ENCODE data around the gene WDR64. TPM values are rescaled to one million over a fixed set of nuclear protein-coding genes. Genes with fewer than 3 reads are reported as not detected.

WDR64 gene
- total and polyA plus RNA-seq, 3 experiments from 2014 or later: 0.48 TPM; not detected in 2

GRCh38 chr1:241742084-241742483 lies 90.0 kb downstream of the WDR64 start:
- CTCF ChIA-PET: no interaction called here

DNA sequence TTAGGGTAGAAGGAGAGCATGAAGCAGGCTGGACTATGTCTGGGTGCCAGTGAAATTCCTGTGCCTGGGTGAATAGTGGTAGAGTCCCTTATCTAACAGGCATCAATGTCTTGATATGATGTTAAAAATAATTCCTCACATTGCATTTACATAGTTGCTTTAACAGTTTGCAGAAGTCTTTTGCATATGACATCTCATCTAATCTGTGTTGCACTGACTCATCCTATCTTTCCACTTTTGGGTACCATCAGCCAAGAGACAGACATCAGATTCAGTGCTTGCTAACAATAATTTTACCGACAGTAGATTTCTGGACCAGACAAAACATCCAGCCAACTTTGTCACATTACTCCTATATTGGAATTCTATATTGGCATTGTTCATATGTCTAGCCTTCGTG lies 92.5 kb downstream of the WDR64 start:
- Mint-ChIP-seq H3K9me3 (no peaks in the 10 kb centered on the region), H3K4me3 (no peak overlapping the region), H3K27me3 (peaks cover 0 to 8% of the 10 kb centered on the region in 2 donors), H3K36me3 (no peaks in the 10 kb centered on the region), H3K4me1 (no peaks in the 10 kb centered on the region), H3K27ac (no peak overlapping the region)
- Histone ChIP-seq H3K27ac (ENCODE audit: low read depth, low read length) (no peak overlapping the region), H3K9me3 (ENCODE audit: low read length) (no peaks in the 10 kb centered on the region), H3K36me3 (ENCODE audit: insufficient read depth, low read length) (no peaks in the 10 kb centered on the region), H3K4me1 (ENCODE audit: insufficient read depth, low read length) (no peaks in the 10 kb centered on the region), H3K27me3 (ENCODE audit: insufficient read depth, low read length, poor library complexity, severe bottlenecking) (no peaks in the 10 kb centered on the region), H3K4me3 (ENCODE audit: low read length) (no peak overlapping the region)
- POLR2A ChIA-PET: no interaction called here
- CTCF ChIA-PET: no interaction called here
- DNase-seq: no peak

More at GRCh38 chr1:241742084-241742483, 90.0 kb downstream of the WDR64 start:
- H3K4me3 Mint-ChIP-seq: no peak overlapping the region
- no peaks in the 10 kb centered on the region for H3K9me3 ChIP-seq (ENCODE audit: low read length)
- H3K27me3 Mint-ChIP-seq: peaks cover 3 to 6% of the 10 kb centered on the region in 2 donors
- no peak overlapping the region for H3K4me3 ChIP-seq (ENCODE audit: low read length)
- H3K36me3 ChIP-seq (ENCODE audit: insufficient read depth, low read length): no peaks in the 10 kb centered on the region
- no peaks in the 10 kb centered on the region for H3K4me1 Mint-ChIP-seq
- H3K27ac ChIP-seq (ENCODE audit: low read depth, low read length): no peak overlapping the region
- POLR2A ChIA-PET: no interaction called here
- H3K4me1 ChIP-seq (ENCODE audit: insufficient read depth, low read length): no peaks in the 10 kb centered on the region
- H3K27me3 ChIP-seq (ENCODE audit: insufficient read depth, low read length, poor library complexity, severe bottlenecking): no peaks in the 10 kb centered on the region
- no peaks in the 10 kb centered on the region for H3K9me3 Mint-ChIP-seq
- DNase-seq: no peak
- H3K36me3 Mint-ChIP-seq: no peaks in the 10 kb centered on the region
- H3K27ac Mint-ChIP-seq: no peak overlapping the region

DNA sequence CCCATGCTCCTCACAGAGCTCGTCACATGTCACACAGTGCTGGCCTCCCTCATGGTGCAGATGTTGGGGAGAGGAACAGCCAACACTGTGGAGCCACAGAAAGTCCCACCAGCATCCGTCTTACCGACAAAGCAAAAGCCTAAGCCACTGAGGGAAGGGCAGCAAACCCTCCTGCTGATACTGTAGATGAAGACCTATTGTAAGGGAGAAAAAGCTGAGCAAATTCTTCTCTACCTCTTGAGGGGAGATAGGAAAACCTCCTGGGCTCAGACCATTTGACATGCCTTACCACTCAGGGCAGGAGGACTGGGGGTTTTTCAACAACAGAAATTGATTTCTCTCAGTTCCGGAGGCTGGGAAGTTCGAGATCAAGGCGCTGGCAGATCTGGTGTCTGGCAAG lies 95.9 kb downstream of the WDR64 start:
- no peaks in the 10 kb centered on the region for H3K27me3 ChIP-seq (ENCODE audit: insufficient read depth, low read length, poor library complexity, severe bottlenecking)
- DNase-seq: no peak
- H3K9me3 Mint-ChIP-seq: no peaks in the 10 kb centered on the region
- no peaks in the 10 kb centered on the region for H3K36me3 Mint-ChIP-seq
- no peaks in the 10 kb centered on the region for H3K4me1 Mint-ChIP-seq
- ChIA-PET CTCF (no interaction called here), POLR2A (interaction anchor here (0.6 kb wide), 1 partner anchor 183 kb away, joined by 3 read pairs; no protein-coding TSS in a partner anchor)
- peaks cover 0 to 10% of the 10 kb centered on the region in 2 donors for H3K27me3 Mint-ChIP-seq
- H3K4me1 ChIP-seq (ENCODE audit: insufficient read depth, low read length): no peaks in the 10 kb centered on the region
- no peak overlapping the region for H3K27ac Mint-ChIP-seq
- no peaks in the 10 kb centered on the region for H3K9me3 ChIP-seq (ENCODE audit: low read length)
- H3K4me3 Mint-ChIP-seq: no peak overlapping the region
- no peaks in the 10 kb centered on the region for H3K36me3 ChIP-seq (ENCODE audit: insufficient read depth, low read length)
- H3K4me3 ChIP-seq (ENCODE audit: low read length): no peak overlapping the region
- H3K27ac ChIP-seq (ENCODE audit: low read depth, low read length): no peak overlapping the region

DNA sequence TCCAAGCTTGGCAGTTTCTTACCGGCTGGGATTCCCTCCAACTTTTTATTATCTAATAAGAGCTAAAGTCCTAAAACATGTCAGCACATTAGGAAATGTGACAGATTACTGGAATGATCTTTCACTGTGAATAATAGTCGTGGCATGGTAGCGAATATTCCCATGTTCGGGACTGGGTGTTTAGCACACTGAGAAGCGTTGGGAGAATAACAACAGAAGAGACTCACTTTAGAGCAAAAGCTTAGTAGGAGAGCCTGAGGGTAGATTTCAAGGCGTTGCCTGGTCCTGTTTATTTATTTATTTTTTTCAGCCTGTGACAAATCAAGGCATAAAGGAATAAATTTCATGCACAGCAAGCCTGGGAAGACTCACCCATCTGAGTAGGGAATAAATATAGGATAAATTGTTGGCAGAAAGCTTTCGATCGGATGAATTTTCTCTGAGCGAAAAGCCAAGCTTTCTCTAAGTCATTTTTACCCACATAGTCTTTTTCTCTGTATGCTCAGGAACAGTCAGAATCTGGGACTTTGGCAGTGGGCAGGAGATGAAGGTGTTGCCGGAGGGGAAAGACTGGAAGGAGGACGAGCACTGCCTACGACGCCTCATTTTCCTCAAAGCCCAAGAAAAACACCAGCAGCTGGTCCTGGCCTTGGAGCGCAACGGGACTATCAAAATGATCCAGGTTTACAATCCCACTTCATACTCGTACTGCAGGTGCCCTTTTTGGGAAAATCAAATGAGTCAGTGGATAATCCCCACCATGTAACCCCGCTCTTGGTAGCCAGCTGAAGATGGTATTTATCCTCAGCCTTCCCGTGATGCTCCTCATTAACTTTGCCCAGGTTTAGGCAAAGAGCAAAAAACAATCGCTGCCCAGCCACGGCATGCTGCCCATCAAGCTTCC lies 97.2 kb downstream of the WDR64 start:
- Histone ChIP-seq H3K9me3 (ENCODE audit: low read length) (no peaks in the 10 kb centered on the region), H3K36me3 (ENCODE audit: insufficient read depth, low read length) (no peaks in the 10 kb centered on the region), H3K27ac (ENCODE audit: low read depth, low read length) (no peak overlapping the region), H3K4me3 (ENCODE audit: low read length) (no peak overlapping the region), H3K27me3 (ENCODE audit: insufficient read depth, low read length, poor library complexity, severe bottlenecking) (no peaks in the 10 kb centered on the region), H3K4me1 (ENCODE audit: insufficient read depth, low read length) (no peaks in the 10 kb centered on the region)
- no peak for DNase-seq
- CTCF ChIA-PET: no interaction called here
- Mint-ChIP-seq H3K9me3 (no peaks in the 10 kb centered on the region), H3K27ac (no peak overlapping the region), H3K4me1 (no peaks in the 10 kb centered on the region), H3K4me3 (no peak overlapping the region), H3K36me3 (no peaks in the 10 kb centered on the region), H3K27me3 (peaks cover 0 to 8% of the 10 kb centered on the region in 2 donors)
- POLR2A ChIA-PET: no interaction called here

DNA sequence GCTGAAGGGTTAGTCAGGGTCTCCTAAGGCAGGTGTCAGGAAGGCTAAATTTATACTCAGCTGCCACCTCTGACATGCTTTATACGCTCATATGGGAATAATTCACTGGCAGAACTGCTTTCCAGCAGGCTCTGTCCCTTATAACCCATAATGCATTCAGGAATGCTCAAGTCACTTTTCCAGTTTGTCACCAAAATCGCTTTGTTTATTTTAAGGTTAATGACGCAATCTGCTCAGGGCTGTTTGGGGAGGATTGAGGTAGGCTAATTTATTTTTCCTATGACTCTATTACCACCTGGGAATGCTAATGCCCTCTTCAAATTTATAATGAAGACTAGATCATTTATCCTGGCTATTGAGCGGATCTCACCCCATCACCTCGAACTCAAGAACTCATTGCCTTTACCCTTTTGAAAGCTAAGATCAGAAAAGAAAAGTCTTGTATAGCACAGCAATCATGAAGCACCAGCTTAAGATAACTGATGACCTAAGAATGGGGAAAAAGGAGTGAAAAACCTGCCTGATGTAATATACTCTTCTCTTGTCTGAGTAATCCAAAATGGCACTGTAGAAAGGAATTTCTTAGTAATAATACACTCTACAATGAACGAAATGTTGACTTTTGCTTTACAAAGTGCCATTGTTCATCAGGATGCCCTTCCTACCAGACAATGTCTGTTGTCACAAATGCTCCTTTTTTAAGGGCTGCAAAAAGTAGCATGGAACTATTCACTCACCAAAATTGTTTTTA lies 98.0 kb downstream of the WDR64 start:
- Mint-ChIP-seq H3K27ac (no peak overlapping the region), H3K4me1 (no peaks in the 10 kb centered on the region), H3K36me3 (no peaks in the 10 kb centered on the region), H3K4me3 (no peak overlapping the region), H3K27me3 (peaks cover 0 to 8% of the 10 kb centered on the region in 2 donors), H3K9me3 (no peaks in the 10 kb centered on the region)
- Histone ChIP-seq H3K36me3 (ENCODE audit: insufficient read depth, low read length) (no peaks in the 10 kb centered on the region), H3K27me3 (ENCODE audit: insufficient read depth, low read length, poor library complexity, severe bottlenecking) (no peaks in the 10 kb centered on the region), H3K4me3 (ENCODE audit: low read length) (no peak overlapping the region), H3K4me1 (ENCODE audit: insufficient read depth, low read length) (no peaks in the 10 kb centered on the region), H3K27ac (ENCODE audit: low read depth, low read length) (no peak overlapping the region), H3K9me3 (ENCODE audit: low read length) (no peaks in the 10 kb centered on the region)
- no peak for DNase-seq
- POLR2A ChIA-PET: no interaction called here
- CTCF ChIA-PET: no interaction called here

GRCh38 chr1:241751524-241751923 lies 99.4 kb downstream of the WDR64 start:
- H3K9me3 ChIP-seq (ENCODE audit: low read length): no peaks in the 10 kb centered on the region
- no peaks in the 10 kb centered on the region for H3K36me3 Mint-ChIP-seq
- ChIA-PET POLR2A (no interaction called here), CTCF (interaction anchor here (1.6 kb wide), 1 partner anchor 35 kb away, joined by 3 read pairs; no protein-coding TSS in a partner anchor)
- no peak overlapping the region for H3K27ac Mint-ChIP-seq
- peaks cover 0 to 6% (median 3%) of the 10 kb centered on the region in 5 donors for H3K9me3 Mint-ChIP-seq
- DNase-seq: no peak
- no peak overlapping the region for H3K4me3 ChIP-seq (ENCODE audit: low read length)
- no peak overlapping the region for H3K27ac ChIP-seq (ENCODE audit: low read depth, low read length)
- H3K4me1 ChIP-seq (ENCODE audit: insufficient read depth, low read length): no peaks in the 10 kb centered on the region
- H3K36me3 ChIP-seq (ENCODE audit: insufficient read depth, low read length): no peaks in the 10 kb centered on the region
- peaks cover 0 to 2% (median 0%) of the 10 kb centered on the region in 3 donors for H3K4me1 Mint-ChIP-seq
- H3K27me3 ChIP-seq (ENCODE audit: insufficient read depth, low read length, poor library complexity, severe bottlenecking): no peaks in the 10 kb centered on the region
- peaks cover 0 to 9% of the 10 kb centered on the region in 2 donors for H3K27me3 Mint-ChIP-seq
- H3K4me3 Mint-ChIP-seq: no peak overlapping the region

- ChIA-PET POLR2A (no interaction called here), CTCF (interaction anchor here (1.3 kb wide), 1 partner anchor 152 kb away, joined by 3 read pairs; no protein-coding TSS in a partner anchor)
- Mint-ChIP-seq H3K4me3 (no peak overlapping the region), H3K4me1 (no peaks in the 10 kb centered on the region), H3K36me3 (no peaks in the 10 kb centered on the region), H3K9me3 (no peaks in the 10 kb centered on the region), H3K27ac (no peak overlapping the region), H3K27me3 (peaks cover 5% of the 10 kb centered on the region in 2 donors)
- no peaks in the 10 kb centered on the region for H3K27me3 ChIP-seq (ENCODE audit: insufficient read depth, low read length, poor library complexity, severe bottlenecking)
- H3K36me3 ChIP-seq (ENCODE audit: insufficient read depth, low read length): no peaks in the 10 kb centered on the region
- H3K9me3 ChIP-seq (ENCODE audit: low read length): no peaks in the 10 kb centered on the region
- no peak overlapping the region for H3K27ac ChIP-seq (ENCODE audit: low read depth, low read length)
- H3K4me3 ChIP-seq (ENCODE audit: low read length): no peak overlapping the region
- no peak for DNase-seq
- H3K4me1 ChIP-seq (ENCODE audit: insufficient read depth, low read length): no peaks in the 10 kb centered on the region
These were observed 110.7 kb downstream of the WDR64 start for GRCh38 chr1:241762713-241763339.

DNA sequence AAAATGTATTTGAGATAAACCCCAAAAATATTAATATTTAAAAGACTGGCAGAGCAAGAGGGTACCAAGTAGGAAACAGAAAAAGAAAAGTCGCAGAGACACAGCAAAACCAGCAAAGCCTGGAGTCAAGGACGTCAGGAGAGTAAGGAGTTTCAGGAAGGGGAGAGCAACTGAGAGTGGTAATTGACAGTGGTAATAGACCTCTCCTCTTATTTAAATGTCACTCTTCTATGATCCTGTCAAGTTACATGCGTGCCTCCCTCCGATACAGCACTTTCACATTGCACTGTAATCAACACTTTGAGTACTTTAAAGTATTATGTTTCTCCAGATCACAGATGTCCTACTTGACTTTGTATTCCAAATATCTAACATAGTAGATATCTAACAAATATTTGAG lies 113.3 kb downstream of the WDR64 start:
- Mint-ChIP-seq H3K27me3 (peaks cover 5% of the 10 kb centered on the region in 2 donors), H3K27ac (no peak overlapping the region), H3K4me3 (no peak overlapping the region), H3K36me3 (no peaks in the 10 kb centered on the region), H3K4me1 (peaks cover 0 to 9% (median 2%) of the 10 kb centered on the region in 3 donors), H3K9me3 (no peaks in the 10 kb centered on the region)
- POLR2A ChIA-PET: no interaction called here
- H3K4me1 ChIP-seq (ENCODE audit: insufficient read depth, low read length): no peaks in the 10 kb centered on the region
- H3K36me3 ChIP-seq (ENCODE audit: insufficient read depth, low read length): no peaks in the 10 kb centered on the region
- H3K27ac ChIP-seq (ENCODE audit: low read depth, low read length): no peak overlapping the region
- no peaks in the 10 kb centered on the region for H3K27me3 ChIP-seq (ENCODE audit: insufficient read depth, low read length, poor library complexity, severe bottlenecking)
- no peaks in the 10 kb centered on the region for H3K9me3 ChIP-seq (ENCODE audit: low read length)
- DNase-seq: no peak
- H3K4me3 ChIP-seq (ENCODE audit: low read length): no peak overlapping the region
- CTCF ChIA-PET: no interaction called here

All from CD8-positive, alpha-beta memory T cell (primary cell).